GM19025 (cell line): ENCODE results near the gene ANKRD11.
"Not testable (repeated sequence)": the region's sequence is repeated elsewhere in the genome, so short reads cannot be mapped to it uniquely, and the experiment has no call there.

Experiments used
- ATAC-seq: cut with Tn5 transposase; IDR thresholded peaks from one replicate; pipeline ENCODE4 v1.9.1; 2021; ENCODE audit warnings: mild to moderate bottlenecking, low read depth, moderate library complexity; ENCODE audit not compliant: unreplicated experiment

ANKRD11 gene

DNA sequence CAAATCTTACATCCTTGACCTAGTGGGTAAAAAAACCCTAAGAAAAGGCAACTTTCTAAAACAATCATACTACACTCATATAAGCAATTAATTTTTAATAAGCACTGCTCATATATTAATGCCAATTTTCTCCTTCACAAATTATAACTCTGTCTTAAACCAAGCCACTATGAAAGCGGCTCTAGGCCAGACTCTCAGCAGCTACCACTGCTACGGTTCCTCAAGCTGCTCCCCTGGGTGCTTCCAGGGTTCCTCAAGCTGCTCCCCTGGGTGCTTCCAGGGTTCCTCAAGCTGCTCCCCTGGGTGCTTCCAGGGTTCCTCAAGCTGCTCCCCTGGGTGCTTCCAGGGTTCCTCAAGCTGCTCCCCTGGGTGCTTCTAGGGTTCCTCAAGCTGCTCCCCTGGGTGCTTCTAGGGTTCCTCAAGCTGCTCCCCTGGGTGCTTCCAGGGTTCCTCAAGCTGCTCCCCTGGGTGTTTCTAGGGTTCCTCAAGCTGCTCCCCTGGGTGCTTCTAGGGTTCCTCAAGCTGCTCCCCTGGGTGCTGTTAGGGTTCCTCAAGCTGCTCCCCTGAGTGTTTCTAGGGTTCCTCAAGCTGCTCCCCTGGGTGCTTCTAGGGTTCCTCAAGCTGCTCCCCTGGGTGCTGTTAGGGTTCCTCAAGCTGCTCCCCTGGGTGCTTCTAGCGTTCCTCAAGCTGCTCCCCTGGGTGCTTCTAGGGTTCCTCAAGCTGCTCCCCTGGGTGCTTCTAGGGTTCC is 35.8 kb downstream of the ANKRD11 start:
- ATAC-seq: not testable (repeated sequence)

- ATAC-seq: no peak
These were observed 36.6 kb downstream of the ANKRD11 start for GRCh38 chr16:89453501-89454321.

DNA sequence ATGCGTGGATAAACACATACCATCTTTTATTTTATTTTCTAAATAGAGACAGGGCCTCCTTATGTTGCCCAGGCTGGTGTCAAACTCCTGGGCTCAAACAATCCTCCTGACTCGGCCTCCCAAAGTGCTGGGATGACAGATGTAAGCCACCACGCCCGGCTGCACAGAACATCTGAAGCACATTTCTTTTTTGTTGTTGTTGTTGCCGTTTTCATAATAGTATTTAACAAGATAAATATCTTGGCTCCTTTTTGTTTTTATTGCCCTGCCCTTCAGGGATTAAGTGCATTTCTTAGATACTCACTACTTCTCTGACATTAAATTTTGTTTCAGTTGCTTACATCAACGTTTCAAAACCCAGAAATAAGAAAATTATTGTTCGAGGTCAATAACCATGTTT is 37.4 kb downstream of the ANKRD11 start:
- no peak for ATAC-seq

DNA sequence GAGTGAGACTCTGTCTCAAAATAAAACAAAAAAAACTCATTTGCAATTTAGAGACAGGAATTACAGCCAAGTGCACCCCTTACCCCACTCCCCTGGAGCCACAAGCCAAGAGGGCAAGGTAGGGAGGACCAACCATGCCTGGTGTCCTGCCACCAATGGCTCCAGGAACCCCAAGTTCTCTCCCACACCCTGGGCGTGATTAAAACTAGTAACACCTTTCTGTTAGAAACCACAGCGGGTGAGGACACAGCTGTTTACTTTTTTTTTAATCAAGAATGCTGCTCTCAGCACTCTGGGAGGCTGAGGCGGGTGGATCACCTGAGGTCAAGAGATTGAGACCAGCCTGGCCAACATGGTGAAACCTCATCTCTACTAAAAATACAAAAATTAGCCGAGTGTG is 38.1 kb downstream of the ANKRD11 start:
- no peak for ATAC-seq

DNA sequence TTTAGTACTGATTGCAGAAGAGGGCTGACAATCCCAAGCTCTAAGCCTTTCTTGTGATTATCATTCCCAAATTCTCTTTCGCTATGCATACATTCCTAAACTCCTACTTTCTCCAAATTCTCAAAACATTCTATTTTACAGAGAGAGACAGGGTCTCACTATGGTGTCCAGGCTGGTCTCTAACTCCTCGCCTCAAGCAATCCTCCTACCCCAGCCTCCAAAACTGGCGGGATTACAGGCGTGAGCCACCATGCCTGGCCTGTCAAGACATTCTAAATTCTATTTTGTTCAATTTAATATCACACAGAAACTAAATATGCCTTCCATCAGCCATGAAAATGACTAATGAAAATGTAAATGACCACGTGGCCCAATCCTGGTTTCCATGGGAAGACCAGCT is 39.8 kb downstream of the ANKRD11 start:
- ATAC-seq: no peak

DNA sequence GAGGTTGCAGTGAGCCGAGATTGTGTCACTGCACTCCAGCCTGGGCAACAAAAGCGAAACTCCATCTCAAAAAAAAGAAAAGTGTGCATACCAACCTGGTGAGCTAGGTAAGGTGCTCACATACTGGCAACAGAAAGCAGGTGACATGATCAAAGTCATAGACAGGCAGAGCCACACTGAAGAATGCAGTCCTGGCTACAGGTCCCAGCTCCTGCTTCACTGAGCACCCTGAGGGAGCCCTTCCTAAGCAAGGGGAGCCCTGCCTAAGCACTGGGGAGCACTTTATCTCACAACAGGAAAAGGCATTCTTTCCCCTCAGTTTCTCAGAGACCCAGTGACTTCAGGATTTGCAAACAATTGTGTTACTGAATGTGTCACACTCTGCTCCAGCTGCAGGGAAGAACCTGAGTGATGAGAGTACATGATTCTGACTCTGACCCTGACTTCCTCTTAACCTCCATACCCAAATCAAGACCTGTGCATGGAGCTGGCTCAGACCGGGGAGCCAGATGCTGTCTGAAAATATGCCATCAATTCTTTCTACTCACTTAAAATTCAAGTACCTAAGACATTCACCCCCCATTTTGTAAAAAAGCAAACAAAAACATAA is 40.5 kb downstream of the ANKRD11 start:
- no peak for ATAC-seq

DNA sequence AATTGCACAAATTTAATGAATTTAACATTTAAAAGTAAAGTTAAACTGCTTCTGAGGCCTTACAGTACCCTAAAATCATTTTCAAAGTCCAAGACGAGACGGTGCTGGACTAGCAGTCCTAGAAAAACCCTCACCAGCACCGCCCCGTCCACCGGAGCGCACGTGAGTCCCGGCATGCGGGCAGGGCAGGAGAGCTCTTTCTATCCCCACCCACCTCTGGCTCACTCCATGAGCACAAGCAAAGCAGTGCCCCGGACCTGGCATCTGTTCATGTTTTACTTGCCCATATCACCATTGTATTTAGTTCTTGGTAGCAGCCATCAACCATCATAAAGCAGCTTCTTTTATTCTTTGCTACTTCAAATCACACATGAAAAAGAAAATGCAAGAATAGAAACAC is 41.7 kb downstream of the ANKRD11 start:
- ATAC-seq: no peak

DNA sequence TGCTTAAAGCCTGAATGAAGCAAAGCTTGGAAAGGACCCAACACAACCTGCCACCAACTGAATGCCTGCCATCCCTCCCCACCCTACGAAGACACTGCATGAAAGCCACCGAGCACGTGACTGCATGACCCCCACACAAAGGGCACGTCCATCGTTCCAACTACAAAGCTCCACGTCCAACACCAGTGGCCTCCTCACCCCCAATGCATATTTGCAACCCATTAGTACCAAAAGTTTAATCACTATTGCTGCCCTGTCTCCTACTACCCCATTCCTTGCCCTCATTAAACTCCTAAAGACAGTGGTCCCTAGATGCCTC is 43.4 kb downstream of the ANKRD11 start:
- ATAC-seq: no peak

- ATAC-seq: no peak
These were observed 44.0 kb downstream of the ANKRD11 start for GRCh38 chr16:89446136-89446974.

GRCh38 chr16:89445166-89445565 is 45.2 kb downstream of the ANKRD11 start:
- ATAC-seq: no peak

DNA sequence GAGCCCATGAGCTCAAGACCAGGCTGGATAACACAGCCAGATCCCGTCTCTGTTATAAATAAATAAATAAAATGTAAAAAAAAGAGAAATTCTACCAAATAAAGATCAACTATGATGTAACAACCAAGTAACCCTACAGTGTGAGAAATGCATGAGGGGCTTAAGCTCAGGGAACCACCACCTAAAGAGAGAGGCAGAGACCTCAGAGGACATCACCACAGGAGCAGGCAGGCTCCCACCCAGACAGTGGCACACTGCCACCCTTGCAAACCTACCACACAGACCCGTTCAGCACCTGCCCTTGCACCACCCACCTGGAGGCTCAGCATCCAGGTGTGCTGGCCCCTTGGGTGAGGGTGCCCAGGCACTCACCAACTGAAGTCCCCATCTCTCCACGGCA is 45.6 kb downstream of the ANKRD11 start:
- ATAC-seq: no peak

GRCh38 chr16:89444151-89444723 is 46.1 kb downstream of the ANKRD11 start:
- ATAC-seq: no peak

- no peak for ATAC-seq
These were observed 46.7 kb downstream of the ANKRD11 start for GRCh38 chr16:89443727-89444084.

GRCh38 chr16:89442990-89443726 is 47.2 kb downstream of the ANKRD11 start:
- ATAC-seq: no peak

- ATAC-seq: no peak
These were observed 47.8 kb downstream of the ANKRD11 start for GRCh38 chr16:89442588-89442987.

GRCh38 chr16:89439659-89440058 is 50.7 kb downstream of the ANKRD11 start:
- ATAC-seq: no peak

DNA sequence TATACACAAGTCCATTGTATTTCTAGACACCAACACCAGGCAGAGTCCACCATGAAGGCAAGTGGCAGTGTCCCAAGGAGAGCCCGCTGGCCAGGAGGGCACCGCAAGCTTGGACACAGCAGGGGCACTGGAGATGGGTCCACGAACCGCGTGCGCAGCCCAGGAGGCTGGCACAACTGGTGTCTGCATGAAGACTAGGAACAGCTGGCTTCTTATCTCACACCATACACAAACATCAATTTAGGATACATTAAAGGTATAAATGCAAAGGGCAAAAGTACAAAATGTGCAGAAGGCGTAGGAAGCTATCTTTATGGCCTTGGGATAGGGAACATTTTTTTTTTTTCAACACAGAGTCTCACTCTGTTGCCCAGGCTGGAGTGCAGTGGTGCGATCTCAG is 52.4 kb downstream of the ANKRD11 start:
- no peak for ATAC-seq

DNA sequence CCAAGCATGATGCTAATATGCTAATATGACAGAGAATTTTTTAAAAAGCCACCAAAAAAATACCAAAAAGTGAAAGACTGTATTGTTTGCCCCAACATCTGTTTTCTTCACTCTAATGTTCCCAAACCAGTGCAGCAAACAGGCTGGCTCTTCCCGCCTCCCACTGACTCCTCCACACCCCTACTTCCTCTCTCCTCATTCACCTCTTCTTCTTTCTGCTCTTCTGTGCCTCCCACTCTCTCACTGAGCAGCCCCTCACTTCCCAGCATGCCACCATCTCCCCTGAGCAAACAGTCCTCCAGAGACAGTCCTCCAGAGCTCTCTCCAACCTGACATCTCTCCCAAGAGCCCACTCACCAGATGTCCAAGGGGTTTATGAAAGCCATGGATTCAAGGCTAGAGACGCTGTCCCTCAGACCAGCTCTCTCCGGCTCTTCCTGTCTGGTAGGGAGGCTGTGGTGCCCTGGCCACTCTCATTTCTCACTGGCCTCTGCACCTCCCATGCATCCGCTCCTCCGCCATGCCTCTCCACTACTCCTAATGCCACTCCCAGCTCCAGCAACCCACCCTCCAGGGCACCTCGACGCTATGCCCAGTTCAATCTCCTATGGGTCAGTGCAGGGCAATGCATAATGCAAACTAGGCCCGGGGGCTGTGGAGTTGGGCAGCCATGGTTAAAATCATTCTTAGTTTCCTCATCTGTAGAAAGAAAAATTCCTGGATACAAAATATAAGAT is 52.9 kb downstream of the ANKRD11 start:
- ATAC-seq: no peak

DNA sequence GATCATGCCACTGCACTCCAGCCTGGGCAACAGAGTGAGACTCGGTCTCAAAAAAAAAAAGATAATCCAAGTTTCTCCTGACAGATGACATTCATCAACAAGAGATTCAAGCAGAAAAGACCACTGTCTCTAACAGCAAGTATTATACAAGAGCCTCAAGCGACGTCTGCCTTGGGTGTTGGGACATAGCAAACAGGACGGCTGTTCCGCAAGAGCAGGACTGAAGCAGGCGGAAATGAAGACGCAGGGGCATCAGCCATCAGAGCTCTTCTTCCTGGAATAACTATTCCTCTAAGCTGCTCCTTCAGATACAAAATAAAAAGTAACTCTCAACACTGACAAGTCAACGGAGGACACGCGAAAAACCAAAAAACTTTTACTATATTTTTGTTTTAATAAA is 54.0 kb downstream of the ANKRD11 start:
- no peak for ATAC-seq
